ENCODE measurements around the gene NOX1. TPM values are rescaled to one million over a fixed set of nuclear protein-coding genes. Genes with fewer than 3 reads are reported as not detected.

NOX1 gene
- polyA plus RNA-seq, 1 donor (not counting 4 experiments of a cell fraction or from before 2014, with no cell fraction given), result not detected

GRCh38 chrX:100804780-100805179 lies 69.4 kb downstream of the NOX1 start:
- Histone ChIP-seq H3K79me2 (ENCODE audit: control insufficient read depth, insufficient read depth, low read length) (no peaks in the 10 kb centered on the region), H3K27ac (ENCODE audit: control insufficient read depth, insufficient read depth, low read length) (no peak overlapping the region), H3K9me3 (ENCODE audit: control insufficient read depth, low read depth, low read length) (no peaks in the 10 kb centered on the region), H3K4me3 (ENCODE audit: control insufficient read depth in 2 of 3, extremely low read depth in 1 of 3, insufficient read depth in 2 of 3, low read depth in 1 of 3, low read length in 3 of 3) (no peak overlapping the region), H3K27me3 (ENCODE audit: control insufficient read depth, extremely low read depth, insufficient read depth, low read length) (no peaks in the 10 kb centered on the region), H2AFZ (ENCODE audit: control insufficient read depth, low read length) (no peak overlapping the region), H3K4me2 (ENCODE audit: control insufficient read depth, extremely low read depth, insufficient read depth, low read depth, low read length) (no peak overlapping the region), H4K20me1 (ENCODE audit: control insufficient read depth, extremely low read depth, insufficient read depth, low read length) (no peaks in the 10 kb centered on the region), H3K9me1 (ENCODE audit: control insufficient read depth, extremely low read depth, insufficient read depth, low read length) (no peaks in the 10 kb centered on the region), H3K4me1 (ENCODE audit: control insufficient read depth, extremely low read depth, insufficient read depth, low read length) (no peaks in the 10 kb centered on the region), H3K36me3 (ENCODE audit: control insufficient read depth in 2 of 2, extremely low read depth in 1 of 2, insufficient read depth in 2 of 2, low read length in 2 of 2) (no peaks in the 10 kb centered on the region), H3K9ac (ENCODE audit: control insufficient read depth, extremely low read depth, insufficient read depth, low read length) (no peak overlapping the region)
- TF ChIP-seq, protein P1, sequence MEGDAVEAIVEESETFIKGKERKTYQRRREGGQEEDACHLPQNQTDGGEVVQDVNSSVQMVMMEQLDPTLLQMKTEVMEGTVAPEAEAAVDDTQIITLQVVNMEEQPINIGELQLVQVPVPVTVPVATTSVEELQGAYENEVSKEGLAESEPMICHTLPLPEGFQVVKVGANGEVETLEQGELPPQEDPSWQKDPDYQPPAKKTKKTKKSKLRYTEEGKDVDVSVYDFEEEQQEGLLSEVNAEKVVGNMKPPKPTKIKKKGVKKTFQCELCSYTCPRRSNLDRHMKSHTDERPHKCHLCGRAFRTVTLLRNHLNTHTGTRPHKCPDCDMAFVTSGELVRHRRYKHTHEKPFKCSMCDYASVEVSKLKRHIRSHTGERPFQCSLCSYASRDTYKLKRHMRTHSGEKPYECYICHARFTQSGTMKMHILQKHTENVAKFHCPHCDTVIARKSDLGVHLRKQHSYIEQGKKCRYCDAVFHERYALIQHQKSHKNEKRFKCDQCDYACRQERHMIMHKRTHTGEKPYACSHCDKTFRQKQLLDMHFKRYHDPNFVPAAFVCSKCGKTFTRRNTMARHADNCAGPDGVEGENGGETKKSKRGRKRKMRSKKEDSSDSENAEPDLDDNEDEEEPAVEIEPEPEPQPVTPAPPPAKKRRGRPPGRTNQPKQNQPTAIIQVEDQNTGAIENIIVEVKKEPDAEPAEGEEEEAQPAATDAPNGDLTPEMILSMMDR (optimal IDR thresholded peaks at IDR 0.05 in 1 of 3, IDR thresholded peaks at IDR 0.05 in 1 of 3, conservative IDR thresholded peaks at IDR 0.05 in 1 of 3; ENCODE audit: extremely low read depth in 1 of 3, insufficient read depth in 2 of 3, low read length in 3 of 3), result no peak
- no peak for TF ChIP-seq EZH2 (IDR thresholded peaks at IDR 0.05; ENCODE audit: low read length)
- DNase-seq (ENCODE audit: low read depth, low spot score) (no peak), FAIRE-seq (no peak)
- dilution Hi-C loops (cut with MboI; ENCODE audit: extremely low pct_ligation_motif_present, low sequenced_read_pairs), result no loop called here

- no peak for DNase-seq (ENCODE audit: low read depth, low spot score)
- Histone ChIP-seq H3K36me3 (ENCODE audit: control insufficient read depth in 2 of 2, extremely low read depth in 1 of 2, insufficient read depth in 2 of 2, low read length in 2 of 2) (no peaks in the 10 kb centered on the region), H3K9me3 (ENCODE audit: control insufficient read depth, low read depth, low read length) (no peaks in the 10 kb centered on the region), H3K27ac (ENCODE audit: control insufficient read depth, insufficient read depth, low read length) (no peak overlapping the region), H3K4me2 (ENCODE audit: control insufficient read depth, extremely low read depth, insufficient read depth, low read depth, low read length) (no peak overlapping the region), H3K27me3 (ENCODE audit: control insufficient read depth, extremely low read depth, insufficient read depth, low read length) (no peaks in the 10 kb centered on the region), H4K20me1 (ENCODE audit: control insufficient read depth, extremely low read depth, insufficient read depth, low read length) (no peaks in the 10 kb centered on the region), H3K9ac (ENCODE audit: control insufficient read depth, extremely low read depth, insufficient read depth, low read length) (no peak overlapping the region), H3K4me3 (ENCODE audit: control insufficient read depth in 2 of 3, extremely low read depth in 1 of 3, insufficient read depth in 2 of 3, low read depth in 1 of 3, low read length in 3 of 3) (no peak overlapping the region), H3K79me2 (ENCODE audit: control insufficient read depth, insufficient read depth, low read length) (no peaks in the 10 kb centered on the region), H3K4me1 (ENCODE audit: control insufficient read depth, extremely low read depth, insufficient read depth, low read length) (no peaks in the 10 kb centered on the region), H3K9me1 (ENCODE audit: control insufficient read depth, extremely low read depth, insufficient read depth, low read length) (no peaks in the 10 kb centered on the region), H2AFZ (ENCODE audit: control insufficient read depth, low read length) (no peak overlapping the region)
- TF ChIP-seq, protein P1 (optimal IDR thresholded peaks at IDR 0.05 in 1 of 3, IDR thresholded peaks at IDR 0.05 in 1 of 3, conservative IDR thresholded peaks at IDR 0.05 in 1 of 3; ENCODE audit: extremely low read depth in 1 of 3, insufficient read depth in 2 of 3, low read length in 3 of 3), result no peak
- no peak for TF ChIP-seq EZH2 (IDR thresholded peaks at IDR 0.05; ENCODE audit: low read length)
- FAIRE-seq, result no peak
- dilution Hi-C loops (cut with MboI; ENCODE audit: extremely low pct_ligation_motif_present, low sequenced_read_pairs), result no loop called here
These were observed 71.3 kb downstream of the NOX1 start for GRCh38 chrX:100802843-100803242.
